Loucy (cell line): ENCODE data around the gene BTBD19.
"Not testable (repeated sequence)": the region's sequence is repeated elsewhere in the genome, so short reads cannot be mapped to it uniquely, and the experiment has no call there.

ENCODE experiments used
- H2AFZ ChIP-seq: fragments of 200-600 bp; sonication (generic); 2 replicates; pipeline ENCODE4 v1.6.0; 2016; ENCODE audit warnings: antibody characterized with exemption, mild to moderate bottlenecking, low read length, moderate library complexity
- H3F3A ChIP-seq: fragments of 200-600 bp; 2 replicates; pipeline ENCODE4 v1.6.0; 2016; ENCODE audit warnings: antibody characterized with exemption, low read depth, mild to moderate bottlenecking
- H3K27me3 ChIP-seq: fragments of 200-600 bp; sonication (generic); 2 replicates; pipeline ENCODE4 v1.6.1; 2014; ENCODE audit warnings: low read length, mild to moderate bottlenecking; ENCODE audit not compliant: insufficient read depth, poor library complexity, severe bottlenecking
- H3K36me3 ChIP-seq: fragments of 200-600 bp; sonication (generic); 2 replicates; pipeline ENCODE4 v1.6.1; 2016; ENCODE audit warnings: low read length; ENCODE audit not compliant: insufficient read depth
- H3K4me1 ChIP-seq: fragments of 200-600 bp; sonication (generic); 2 replicates; pipeline ENCODE4 v1.5.1; 2014; ENCODE audit warnings: low read length, mild to moderate bottlenecking; ENCODE audit not compliant: insufficient read depth, poor library complexity, severe bottlenecking
- H3K4me2 ChIP-seq: fragments of 200-600 bp; sonication (generic); 2 replicates; pipeline ENCODE4 v1.6.0; 2014; ENCODE audit warnings: antibody characterized with exemption, low read length, low read depth, mild to moderate bottlenecking; ENCODE audit not compliant: poor library complexity, severe bottlenecking
- H3K4me3 ChIP-seq: fragments of 200-600 bp; sonication (generic); 2 replicates; pipeline ENCODE4 v1.5.1; 2014; ENCODE audit warnings: low read length, mild to moderate bottlenecking, mixed read lengths; ENCODE audit not compliant: poor library complexity, severe bottlenecking
- H3K79me2 ChIP-seq: fragments of 200-600 bp; sonication (generic); 2 replicates; pipeline ENCODE4 v1.6.1; 2014; ENCODE audit warnings: low read length; ENCODE audit not compliant: insufficient read depth
- H3K9ac ChIP-seq: fragments of 200-600 bp; sonication (generic); 2 replicates; pipeline ENCODE4 v1.6.0; 2014; ENCODE audit warnings: mild to moderate bottlenecking, low read depth, low read length, moderate library complexity; ENCODE audit not compliant: poor library complexity, severe bottlenecking
- H3K9me2 ChIP-seq: fragments of 200-600 bp; sonication (generic); replicated peaks from 2 replicates; pipeline ENCODE4 v1.6.1; 2016; ENCODE audit warnings: low read depth, low read length, mixed read lengths
- H3K9me3 ChIP-seq: fragments of 200-600 bp; sonication (generic); 2 replicates; pipeline ENCODE4 v1.6.1; 2014; ENCODE audit warnings: mild to moderate bottlenecking, antibody characterized with exemption, low read length, low read depth; ENCODE audit not compliant: insufficient read depth
- H4K20me1 ChIP-seq: fragments of 200-600 bp; sonication (generic); 2 replicates; pipeline ENCODE4 v1.6.0; 2014; ENCODE audit warnings: antibody characterized with exemption, low read length, mild to moderate bottlenecking; ENCODE audit not compliant: insufficient read depth, poor library complexity, severe bottlenecking
- CTCF ChIP-seq: fragments of 200-600 bp; sonication (generic); conservative IDR thresholded peaks from 2 replicates; pipeline ENCODE4 v1.5.1; 2014; ENCODE audit warnings: mild to moderate bottlenecking, antibody characterized with exemption, low read length
- EZH2phosphoT487 ChIP-seq: fragments of 200-600 bp; IDR thresholded peaks from 2 replicates; pipeline ENCODE4 v1.6.1; 2018; ENCODE audit warnings: antibody characterized with exemption, mild to moderate bottlenecking, moderate library complexity, borderline replicate concordance

Gene BTBD19

GRCh38 chr1:44790968-44791801 is 17.1 kb upstream of the BTBD19 start:
- H3K4me2 ChIP-seq = no peak overlapping the region
- H3K9me2 ChIP-seq = no peaks in the 10 kb centered on the region

GRCh38 chr1:44792736-44793502 is 15.4 kb upstream of the BTBD19 start:
- Histone ChIP-seq H3K9me3 (no peaks in the 10 kb centered on the region), H3K4me3 (no peak overlapping the region), H3K27me3 (no peaks in the 10 kb centered on the region), H3K9me2 (no peaks in the 10 kb centered on the region), H3K36me3 (no peaks in the 10 kb centered on the region), H4K20me1 (no peaks in the 10 kb centered on the region), H3K79me2 (no peaks in the 10 kb centered on the region), H2AFZ (no peak overlapping the region; the same call in 1 of the 2 replicates), H3K4me1 (no peaks in the 10 kb centered on the region), H3F3A (no peaks in the 10 kb centered on the region), H3K9ac (no peak overlapping the region), H3K4me2 (no peak overlapping the region)
- TF ChIP-seq CTCF (no peak), EZH2phosphoT487 (no peak)

More at GRCh38 chr1:44790968-44791801, 17.1 kb upstream of the BTBD19 start:
- Histone ChIP-seq H3K9ac (no peak overlapping the region), H2AFZ (no peak overlapping the region), H3K9me3 (no peaks in the 10 kb centered on the region), H3K79me2 (no peaks in the 10 kb centered on the region), H3K4me3 (no peak overlapping the region), H3F3A (no peaks in the 10 kb centered on the region), H3K27me3 (no peaks in the 10 kb centered on the region), H3K36me3 (no peaks in the 10 kb centered on the region), H3K4me1 (no peaks in the 10 kb centered on the region), H4K20me1 (no peaks in the 10 kb centered on the region)
- no peak for TF ChIP-seq CTCF
- no peak for TF ChIP-seq EZH2phosphoT487

GRCh38 chr1:44797886-44798285 is 10.4 kb upstream of the BTBD19 start:
- not testable (repeated sequence) for H3K9me3 ChIP-seq, H3F3A ChIP-seq, H3K4me2 ChIP-seq, H3K27me3 ChIP-seq, H3K36me3 ChIP-seq, H3K4me1 ChIP-seq, H4K20me1 ChIP-seq, H2AFZ ChIP-seq, H3K4me3 ChIP-seq, H3K79me2 ChIP-seq, H3K9me2 ChIP-seq, H3K9ac ChIP-seq
